Cardiac muscle cell (in vitro differentiated cells and primary cell): Measurements from ENCODE around the gene SLC25A38. TPM values are rescaled to one million over a fixed set of nuclear protein-coding genes. Genes with fewer than 3 reads are reported as not detected.

Source experiments
- DNase-seq, 2 donors: peaks; one replicate each; pipeline versions ENCODE4 v3.0.0 to v3.0.0-alpha.2; 2010 to 2017; ENCODE audit warnings: low read depth in 1 of 2, low spot score in 1 of 2
- H3K27ac ChIP-seq: fragments of 200-600 bp; sonication (generic); 2 replicates; pipeline ENCODE4 v1.5.1; 2016
- H3K27me3 ChIP-seq: fragments of 200-600 bp; sonication (generic); 2 replicates; pipeline ENCODE4 v1.6.0; 2016; ENCODE audit warnings: control low read depth
- H3K36me3 ChIP-seq: fragments of 200-600 bp; sonication (generic); 2 replicates; pipeline ENCODE4 v1.5.1; 2016; ENCODE audit warnings: control low read depth
- H3K4me1 ChIP-seq: fragments of 200-600 bp; sonication (generic); 2 replicates; pipeline ENCODE4 v1.8.1; 2017; ENCODE audit warnings: low read depth, mild to moderate bottlenecking, mixed run types
- H3K4me3 ChIP-seq: fragments of 200-600 bp; sonication (generic); 2 replicates; pipeline ENCODE4 v1.5.1; 2016; ENCODE audit warnings: mild to moderate bottlenecking
- H3K9me3 ChIP-seq: fragments of 200-600 bp; sonication (generic); 2 replicates; pipeline ENCODE4 v1.5.1; 2017; ENCODE audit warnings: low read depth, mild to moderate bottlenecking, control low read depth
- CTCF ChIP-seq: IDR thresholded peaks from 2 replicates; pipeline ENCODE4 v1.5.1; 2012; ENCODE audit warnings: low read depth, mild to moderate bottlenecking, low read length
- polyA plus RNA-seq: library from polyadenylated mRNA; unstranded; fragments of >200 nt; fragmentation: Nextera tagmentation; extraction: Ambion mirVana; gene quantifications from 2 replicates; pipeline ENCODE4 v1.2.1, GENCODE V29; 2016
- total RNA-seq: library from RNA; depleted of rRNA; stranded (reverse); fragments of >200 nt; gene quantifications from 2 replicates; pipeline ENCODE4 v1.2.3, GENCODE V29; 2016

The SLC25A38 gene
- total and polyA plus RNA-seq, 2 experiments from 2014 or later: 21.3 to 29.6 TPM

- no peaks in the 10 kb centered on the region for H3K27me3 ChIP-seq
- no peak for DNase-seq
- H3K4me1 ChIP-seq: peaks cover 6% of the 10 kb centered on the region
- peaks cover 25% of the 10 kb centered on the region for H3K36me3 ChIP-seq
- TF ChIP-seq CTCF: no peak
- H3K4me3 ChIP-seq: peak overlapping the region; percentile 54
- no peaks in the 10 kb centered on the region for H3K9me3 ChIP-seq
- H3K27ac ChIP-seq: peak overlapping the region; percentile 69
Observed at GRCh38 chr3:39405687-39406367, 22.7 kb downstream of the SLC25A38 start.

GRCh38 chr3:39406368-39407258 lies 23.4 kb downstream of the SLC25A38 start, which contains the start of gene RPSA:
Gene RPSA, plus strand, starts transcription at chr3:39406720. Its CDS starts 934 bp downstream, at chr3:39407654.
- DNase-seq: peak; percentile 97
- Histone ChIP-seq H3K27ac (peak within 1 kb of the TSS; percentile 69), H3K36me3 (peaks cover 33% of the 10 kb centered on the region), H3K9me3 (no peaks in the 10 kb centered on the region), H3K4me3 (peak within 1 kb of the TSS; percentile 54), H3K27me3 (no peaks in the 10 kb centered on the region), H3K4me1 (peaks cover 6% of the 10 kb centered on the region)
- peak; percentile 49 for TF ChIP-seq CTCF

- H3K9me3 ChIP-seq: no peaks in the 10 kb centered on the region
- H3K27ac ChIP-seq: peak overlapping the region; percentile 69
- peak overlapping the region; percentile 54 for H3K4me3 ChIP-seq
- H3K27me3 ChIP-seq: no peaks in the 10 kb centered on the region
- peak in 1 of 2 donors; percentile 33 for DNase-seq
- no peak for TF ChIP-seq CTCF
- peaks cover 39% of the 10 kb centered on the region for H3K36me3 ChIP-seq
- H3K4me1 ChIP-seq: peaks cover 6% of the 10 kb centered on the region
Observed at GRCh38 chr3:39407259-39407629, 24.1 kb downstream of the SLC25A38 start.

GRCh38 chr3:39407773-39408492 lies 24.8 kb downstream of the SLC25A38 start:
- Histone ChIP-seq H3K4me1 (peaks cover 6% of the 10 kb centered on the region), H3K9me3 (no peaks in the 10 kb centered on the region), H3K27me3 (no peaks in the 10 kb centered on the region), H3K36me3 (peaks cover 46% of the 10 kb centered on the region), H3K4me3 (peak overlapping the region; percentile 54), H3K27ac (no peak overlapping the region)
- no peak for TF ChIP-seq CTCF
- DNase-seq: peak in 1 of 2 donors; percentile 63
